ENCODE measurements around the gene CWC15.

- no peak for TF ChIP-seq EGR1 (IDR thresholded peaks at IDR 0.05; ENCODE audit: low read depth in 2 of 2)
- no peak for TF ChIP-seq CTCF (IDR thresholded peaks at IDR 0.05; ENCODE audit: low read depth, low read length, missing input control)
- peak; percentile 16 to 34 for TF ChIP-seq RAD21 (IDR thresholded peaks at IDR 0.05)
- no peak for TF ChIP-seq GABPA (IDR thresholded peaks at IDR 0.05 in 1 of 2, conservative IDR thresholded peaks at IDR 0.05 in 1 of 2)
- TF ChIP-seq ZBTB33 (IDR thresholded peaks at IDR 0.05): no peak
- TF ChIP-seq TAF1 (conservative IDR thresholded peaks at IDR 0.05): no peak
- TF ChIP-seq HNF4G (IDR thresholded peaks at IDR 0.05): no peak
- no peak for TF ChIP-seq YY1 (IDR thresholded peaks at IDR 0.05)
- TF ChIP-seq FOXA1 (IDR thresholded peaks at IDR 0.05): no peak
- TF ChIP-seq JUND (IDR thresholded peaks at IDR 0.05): no peak
- TF ChIP-seq ATF3 (IDR thresholded peaks at IDR 0.05): no peak
These were observed 46.6 kb downstream of the CWC15 start for GRCh38 chr11:94926698-94927237.

Data from liver (tissue), 3 donors.